ENCODE results near the gene TBX2. TPM values are rescaled to one million over a fixed set of nuclear protein-coding genes. Genes with fewer than 3 reads are reported as not detected.

TBX2 gene
- total and polyA plus RNA-seq, 2 of the 13 experiments (the other 11 are each of a cell fraction or from before 2014, with no cell fraction given), result 2.8 to 15.3 TPM

DNA sequence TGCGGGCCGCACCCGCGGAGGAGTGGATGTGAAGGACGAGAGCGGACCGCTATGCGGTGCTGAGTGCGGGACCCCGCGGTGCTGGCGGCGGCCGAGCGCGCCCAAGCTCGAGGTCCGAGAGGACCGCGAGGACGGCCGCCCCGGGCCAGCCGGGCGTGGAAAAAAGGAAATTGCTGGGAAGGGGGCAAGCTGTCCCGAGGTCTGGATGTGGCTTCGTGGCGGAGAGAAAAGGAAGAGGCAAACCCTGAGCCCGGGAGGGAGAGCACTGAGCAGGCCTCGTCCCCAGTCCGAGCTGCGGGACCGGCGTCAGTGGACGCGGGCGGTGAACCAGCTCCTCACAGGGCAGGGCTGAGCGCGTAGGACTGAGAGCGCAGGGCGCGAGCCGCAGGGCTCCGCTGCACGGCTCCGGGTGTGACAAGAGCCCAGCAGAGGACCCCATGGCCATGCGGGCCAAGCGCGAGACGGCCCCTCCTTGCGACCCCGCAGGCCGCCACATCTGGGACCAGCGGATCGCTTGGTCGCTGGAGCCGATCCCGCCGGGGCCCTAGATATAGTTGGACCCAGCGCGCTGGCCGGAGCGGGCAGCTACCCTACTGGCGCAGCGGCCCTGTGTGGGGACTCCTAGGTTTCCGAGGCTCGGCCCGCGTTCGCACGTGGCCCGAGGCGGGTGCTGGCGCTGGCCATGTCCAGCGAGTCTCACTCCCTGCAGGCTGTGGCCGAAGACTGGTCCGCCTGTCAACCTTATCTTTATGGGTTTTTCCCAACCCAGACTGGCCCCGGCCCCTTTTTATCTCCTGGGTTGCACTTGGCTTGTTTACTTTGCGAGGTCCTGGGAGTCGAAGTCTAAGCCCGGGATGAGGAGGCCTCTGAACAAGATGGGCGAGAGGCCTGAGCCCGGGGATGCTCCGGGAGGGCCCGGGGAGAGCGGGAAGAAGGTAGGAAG, 55.0 kb downstream of the TBX2 start (continued):
- TF ChIP-seq, protein P1, sequence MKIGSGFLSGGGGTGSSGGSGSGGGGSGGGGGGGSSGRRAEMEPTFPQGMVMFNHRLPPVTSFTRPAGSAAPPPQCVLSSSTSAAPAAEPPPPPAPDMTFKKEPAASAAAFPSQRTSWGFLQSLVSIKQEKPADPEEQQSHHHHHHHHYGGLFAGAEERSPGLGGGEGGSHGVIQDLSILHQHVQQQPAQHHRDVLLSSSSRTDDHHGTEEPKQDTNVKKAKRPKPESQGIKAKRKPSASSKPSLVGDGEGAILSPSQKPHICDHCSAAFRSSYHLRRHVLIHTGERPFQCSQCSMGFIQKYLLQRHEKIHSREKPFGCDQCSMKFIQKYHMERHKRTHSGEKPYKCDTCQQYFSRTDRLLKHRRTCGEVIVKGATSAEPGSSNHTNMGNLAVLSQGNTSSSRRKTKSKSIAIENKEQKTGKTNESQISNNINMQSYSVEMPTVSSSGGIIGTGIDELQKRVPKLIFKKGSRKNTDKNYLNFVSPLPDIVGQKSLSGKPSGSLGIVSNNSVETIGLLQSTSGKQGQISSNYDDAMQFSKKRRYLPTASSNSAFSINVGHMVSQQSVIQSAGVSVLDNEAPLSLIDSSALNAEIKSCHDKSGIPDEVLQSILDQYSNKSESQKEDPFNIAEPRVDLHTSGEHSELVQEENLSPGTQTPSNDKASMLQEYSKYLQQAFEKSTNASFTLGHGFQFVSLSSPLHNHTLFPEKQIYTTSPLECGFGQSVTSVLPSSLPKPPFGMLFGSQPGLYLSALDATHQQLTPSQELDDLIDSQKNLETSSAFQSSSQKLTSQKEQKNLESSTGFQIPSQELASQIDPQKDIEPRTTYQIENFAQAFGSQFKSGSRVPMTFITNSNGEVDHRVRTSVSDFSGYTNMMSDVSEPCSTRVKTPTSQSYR (CRISPR knock-in tag; IDR thresholded peaks at IDR 0.05; ENCODE audit: borderline replicate concordance), result no peak
- TF ChIP-seq ZNF598 (CRISPR knock-in tag; IDR thresholded peaks at IDR 0.05; ENCODE audit: borderline replicate concordance) (no peak; the same call in 1 of the 2 replicates), CBX5 (CRISPR knock-in tag; IDR thresholded peaks at IDR 0.05; ENCODE audit: borderline replicate concordance) (peak; percentile 20; the same call in 1 of the 2 replicates), CHD2 (IDR thresholded peaks at IDR 0.05; ENCODE audit: low read depth, low read length) (no peak), ZNF605 (CRISPR knock-in tag; IDR thresholded peaks at IDR 0.05) (peak; percentile 43; the same call in 1 of the 2 replicates), ZFP41 (CRISPR knock-in tag; IDR thresholded peaks at IDR 0.05; ENCODE audit: borderline replicate concordance) (peak; percentile 28; the same call in 1 of the 2 replicates), KMT2A (CRISPR knock-in tag; IDR thresholded peaks at IDR 0.05) (peak; percentile 43; the same call in 1 of the 2 replicates), HNRNPH1 (optimal IDR thresholded peaks at IDR 0.05; ENCODE audit: low read depth, low read length) (no peak), HNRNPUL1 (IDR thresholded peaks at IDR 0.05; ENCODE audit: low read depth, low read length) (no peak), CREB1 (IDR thresholded peaks at IDR 0.05) (no peak), CREB1 (CRISPR knock-in tag; IDR thresholded peaks at IDR 0.05) (0 out of 2 replicates have a peak, but pooled peaks have one; percentile 19), ZNF292 (CRISPR knock-in tag; IDR thresholded peaks at IDR 0.05; ENCODE audit: borderline replicate concordance, low read depth) (no peak), ZSCAN31 (CRISPR knock-in tag; IDR thresholded peaks at IDR 0.05; ENCODE audit: low read depth) (0 out of 2 replicates have a peak, but pooled peaks have one; percentile 17), RFXANK (CRISPR knock-in tag; IDR thresholded peaks at IDR 0.05) (no peak), TBX3 (IDR thresholded peaks at IDR 0.05; ENCODE audit: borderline replicate concordance) (no peak), ZNF589 (CRISPR knock-in tag; conservative IDR thresholded peaks at IDR 0.05) (no peak)
- TF ChIP-seq, protein P2, sequence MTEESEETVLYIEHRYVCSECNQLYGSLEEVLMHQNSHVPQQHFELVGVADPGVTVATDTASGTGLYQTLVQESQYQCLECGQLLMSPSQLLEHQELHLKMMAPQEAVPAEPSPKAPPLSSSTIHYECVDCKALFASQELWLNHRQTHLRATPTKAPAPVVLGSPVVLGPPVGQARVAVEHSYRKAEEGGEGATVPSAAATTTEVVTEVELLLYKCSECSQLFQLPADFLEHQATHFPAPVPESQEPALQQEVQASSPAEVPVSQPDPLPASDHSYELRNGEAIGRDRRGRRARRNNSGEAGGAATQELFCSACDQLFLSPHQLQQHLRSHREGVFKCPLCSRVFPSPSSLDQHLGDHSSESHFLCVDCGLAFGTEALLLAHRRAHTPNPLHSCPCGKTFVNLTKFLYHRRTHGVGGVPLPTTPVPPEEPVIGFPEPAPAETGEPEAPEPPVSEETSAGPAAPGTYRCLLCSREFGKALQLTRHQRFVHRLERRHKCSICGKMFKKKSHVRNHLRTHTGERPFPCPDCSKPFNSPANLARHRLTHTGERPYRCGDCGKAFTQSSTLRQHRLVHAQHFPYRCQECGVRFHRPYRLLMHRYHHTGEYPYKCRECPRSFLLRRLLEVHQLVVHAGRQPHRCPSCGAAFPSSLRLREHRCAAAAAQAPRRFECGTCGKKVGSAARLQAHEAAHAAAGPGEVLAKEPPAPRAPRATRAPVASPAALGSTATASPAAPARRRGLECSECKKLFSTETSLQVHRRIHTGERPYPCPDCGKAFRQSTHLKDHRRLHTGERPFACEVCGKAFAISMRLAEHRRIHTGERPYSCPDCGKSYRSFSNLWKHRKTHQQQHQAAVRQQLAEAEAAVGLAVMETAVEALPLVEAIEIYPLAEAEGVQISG (CRISPR knock-in tag; IDR thresholded peaks at IDR 0.05), result peak; percentile 75
- TF ChIP-seq, protein P3, sequence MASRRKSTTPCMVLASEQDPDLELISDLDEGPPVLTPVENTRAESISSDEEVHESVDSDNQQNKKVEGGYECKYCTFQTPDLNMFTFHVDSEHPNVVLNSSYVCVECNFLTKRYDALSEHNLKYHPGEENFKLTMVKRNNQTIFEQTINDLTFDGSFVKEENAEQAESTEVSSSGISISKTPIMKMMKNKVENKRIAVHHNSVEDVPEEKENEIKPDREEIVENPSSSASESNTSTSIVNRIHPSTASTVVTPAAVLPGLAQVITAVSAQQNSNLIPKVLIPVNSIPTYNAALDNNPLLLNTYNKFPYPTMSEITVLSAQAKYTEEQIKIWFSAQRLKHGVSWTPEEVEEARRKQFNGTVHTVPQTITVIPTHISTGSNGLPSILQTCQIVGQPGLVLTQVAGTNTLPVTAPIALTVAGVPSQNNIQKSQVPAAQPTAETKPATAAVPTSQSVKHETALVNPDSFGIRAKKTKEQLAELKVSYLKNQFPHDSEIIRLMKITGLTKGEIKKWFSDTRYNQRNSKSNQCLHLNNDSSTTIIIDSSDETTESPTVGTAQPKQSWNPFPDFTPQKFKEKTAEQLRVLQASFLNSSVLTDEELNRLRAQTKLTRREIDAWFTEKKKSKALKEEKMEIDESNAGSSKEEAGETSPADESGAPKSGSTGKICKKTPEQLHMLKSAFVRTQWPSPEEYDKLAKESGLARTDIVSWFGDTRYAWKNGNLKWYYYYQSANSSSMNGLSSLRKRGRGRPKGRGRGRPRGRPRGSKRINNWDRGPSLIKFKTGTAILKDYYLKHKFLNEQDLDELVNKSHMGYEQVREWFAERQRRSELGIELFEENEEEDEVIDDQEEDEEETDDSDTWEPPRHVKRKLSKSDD (CRISPR knock-in tag; IDR thresholded peaks at IDR 0.05; ENCODE audit: low read depth), result peak; percentile 73; the same call in 1 of the 2 replicates
